Liver (tissue), 9 donors: ENCODE measurements around the gene AKAP12. TPM values are rescaled to one million over a fixed set of nuclear protein-coding genes. Genes with fewer than 3 reads are reported as not detected.

Experiments
- DNase-seq: peaks from one replicate; pipeline ENCODE4 v3.0.0-alpha.2; 2017; ENCODE audit warnings: low spot score
- H3K27ac ChIP-seq, 2 donors: one replicate each; pipeline ENCODE4 v1.7.0; 2013; ENCODE audit warnings: inconsistent platforms in 2 of 2, low read length in 2 of 2, control low read depth in 1 of 2, low read depth in 1 of 2, mild to moderate bottlenecking in 1 of 2
- H3K27me3 ChIP-seq, 4 donors: one replicate each; pipeline versions ENCODE4 v1.6.1 to v1.7.0; 2013; ENCODE audit warnings: low read length in 3 of 4, inconsistent platforms in 1 of 4, mild to moderate bottlenecking in 1 of 4, moderate library complexity in 1 of 4; ENCODE audit not compliant: control insufficient read depth in 4 of 4, insufficient read depth in 4 of 4
- H3K36me3 ChIP-seq, 4 donors: one replicate each; pipeline versions ENCODE4 v1.6.1 to v1.7.0; 2013; ENCODE audit warnings: low read length in 3 of 4, mild to moderate bottlenecking in 3 of 4, low read depth in 1 of 4, moderate library complexity in 1 of 4; ENCODE audit not compliant: control insufficient read depth in 4 of 4, insufficient read depth in 3 of 4
- H3K4me1 ChIP-seq, 4 donors: one replicate each; pipeline versions ENCODE4 v1.6.1 to v1.7.0; 2013; ENCODE audit warnings: low read length in 3 of 4, mild to moderate bottlenecking in 3 of 4, moderate library complexity in 1 of 4; ENCODE audit not compliant: control insufficient read depth in 4 of 4, insufficient read depth in 4 of 4
- H3K4me3 ChIP-seq, 3 donors: one replicate each; pipeline versions ENCODE4 v1.6.1 to v1.7.0; 2013; ENCODE audit warnings: low read length in 3 of 3, control low read depth in 1 of 3, low read depth in 1 of 3, mild to moderate bottlenecking in 1 of 3
- H3K9ac ChIP-seq, 2 donors: one replicate each; pipeline ENCODE4 v1.7.0; 2013; ENCODE audit warnings: low read length in 2 of 2, mild to moderate bottlenecking in 2 of 2, moderate library complexity in 2 of 2, control low read depth in 1 of 2, low read depth in 1 of 2
- H3K9me3 ChIP-seq, 4 donors: one replicate each; pipeline versions ENCODE4 v1.6.1 to v1.7.0; 2013; ENCODE audit warnings: low read length in 3 of 4; ENCODE audit not compliant: control insufficient read depth in 4 of 4
- CTCF ChIP-seq: fragments of 150-350 bp; IDR thresholded peaks from 2 replicates; pipeline ENCODE4 v1.5.1; 2017; ENCODE audit warnings: improper control_type of control experiment, low read depth, low read length; ENCODE audit not compliant: missing input control
- EGR1 ChIP-seq, 2 donors: IDR thresholded peaks; 2 replicates each; pipeline ENCODE4 v1.6.1; 2016 to 2018; ENCODE audit warnings: antibody characterized with exemption in 2 of 2, low read depth in 2 of 2
- GABPA ChIP-seq, 2 donors: IDR thresholded peaks in 1 of 2; conservative IDR thresholded peaks in 1 of 2; 2 replicates each; pipeline ENCODE4 v1.6.1; 2016; ENCODE audit warnings: antibody characterized with exemption in 2 of 2, mild to moderate bottlenecking in 1 of 2, moderate library complexity in 1 of 2
- HNF4A ChIP-seq, 2 donors: conservative IDR thresholded peaks; 2 replicates each; pipeline ENCODE4 v1.6.1; 2016; ENCODE audit warnings: antibody characterized with exemption in 2 of 2, mild to moderate bottlenecking in 2 of 2
- HNF4G ChIP-seq: IDR thresholded peaks from 2 replicates; pipeline ENCODE4 v1.6.1; 2016; ENCODE audit warnings: antibody characterized with exemption
- JUND ChIP-seq, 2 donors: IDR thresholded peaks; 2 replicates each; pipeline ENCODE4 v1.6.1; 2016; ENCODE audit warnings: antibody characterized with exemption in 2 of 2
- NR2F2 ChIP-seq: IDR thresholded peaks from 2 replicates; pipeline ENCODE4 v1.6.1; 2016; ENCODE audit warnings: antibody characterized with exemption
- RXRA ChIP-seq, 2 donors: IDR thresholded peaks; 2 replicates each; pipeline ENCODE4 v1.6.1; 2017 to 2018; ENCODE audit warnings: antibody characterized with exemption in 2 of 2, mild to moderate bottlenecking in 1 of 2
- SP1 ChIP-seq: IDR thresholded peaks from 2 replicates; pipeline ENCODE4 v1.6.1; 2018; ENCODE audit warnings: antibody characterized with exemption, mild to moderate bottlenecking
- TAF1 ChIP-seq: conservative IDR thresholded peaks from 2 replicates; pipeline ENCODE4 v1.6.1; 2016; ENCODE audit warnings: antibody characterized with exemption, mild to moderate bottlenecking
- YY1 ChIP-seq: IDR thresholded peaks from 2 replicates; pipeline ENCODE4 v1.6.1; 2016; ENCODE audit warnings: antibody characterized with exemption, mild to moderate bottlenecking
- WGBS: extraction: QIAGEN DNeasy Blood & Tissue Kit; methylation state at CpG from one replicate; pipeline ENCODE4 v1.1.7; 2013; 5-methylcytosine and 5-hydroxymethylcytosine counted together
- polyA plus RNA-seq, 2 donors: library from polyadenylated mRNA; stranded (reverse) in 1 of 2; unstranded in 1 of 2; fragments of 200-250 nt in 1 of 2; fragments of >200 nt in 1 of 2; fragmentation: Nextera tagmentation in 1 of 2; extraction: Ambion mirVana in 1 of 2; gene quantifications; one replicate each; pipeline versions ENCODE4 v1.2.1 to v1.2.3, GENCODE V29; 2013 to 2015
- total RNA-seq, 2 donors: library from RNA; depleted of rRNA; stranded (reverse); fragments of >200 nt; gene quantifications; one replicate each; pipeline ENCODE4 v1.2.3, GENCODE V29; 2014
- TF ChIP-seq, protein P1 (sequence below): IDR thresholded peaks from 2 replicates; pipeline ENCODE4 v1.6.1; 2016; ENCODE audit warnings: antibody characterized with exemption
- donor health status: healthy.
- donor health status: healthy.
- donor health status: healthy.
- donor health status: healthy.
- donor health status: healthy.

AKAP12 gene
- total and polyA plus RNA-seq, 4 donors = 6.7 to 14.8 (median 8.6) TPM

- H3K4me3 ChIP-seq = no peak overlapping the region
- DNase-seq = no peak
- TF ChIP-seq CTCF (no peak), TAF1 (no peak), EGR1 (IDR thresholded peaks at IDR 0.05; ENCODE audit: low read depth in 2 of 2) (no peak), HNF4A (conservative IDR thresholded peaks at IDR 0.05) (no peak), SP1 (no peak), HNF4G (no peak), GABPA (IDR thresholded peaks at IDR 0.05 in 1 of 2, conservative IDR thresholded peaks at IDR 0.05 in 1 of 2) (no peak), JUND (IDR thresholded peaks at IDR 0.05) (no peak), RXRA (IDR thresholded peaks at IDR 0.05) (no peak), NR2F2 (no peak)
- TF ChIP-seq, protein P1, sequence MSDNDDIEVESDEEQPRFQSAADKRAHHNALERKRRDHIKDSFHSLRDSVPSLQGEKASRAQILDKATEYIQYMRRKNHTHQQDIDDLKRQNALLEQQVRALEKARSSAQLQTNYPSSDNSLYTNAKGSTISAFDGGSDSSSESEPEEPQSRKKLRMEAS = no peak
- H3K27me3 ChIP-seq = no peaks in the 10 kb centered on the region
- no peak overlapping the region for H3K27ac ChIP-seq
- H3K9ac ChIP-seq = no peak overlapping the region
- H3K36me3 ChIP-seq = no peaks in the 10 kb centered on the region
- no peaks in the 10 kb centered on the region for H3K9me3 ChIP-seq
- 88% methylated on average over 3 of the region's 3 CpGs for WGBS
- no peaks in the 10 kb centered on the region for H3K4me1 ChIP-seq
Measured at GRCh38 chr6:151219192-151219591, 20.6 kb upstream of the AKAP12 start.

DNA sequence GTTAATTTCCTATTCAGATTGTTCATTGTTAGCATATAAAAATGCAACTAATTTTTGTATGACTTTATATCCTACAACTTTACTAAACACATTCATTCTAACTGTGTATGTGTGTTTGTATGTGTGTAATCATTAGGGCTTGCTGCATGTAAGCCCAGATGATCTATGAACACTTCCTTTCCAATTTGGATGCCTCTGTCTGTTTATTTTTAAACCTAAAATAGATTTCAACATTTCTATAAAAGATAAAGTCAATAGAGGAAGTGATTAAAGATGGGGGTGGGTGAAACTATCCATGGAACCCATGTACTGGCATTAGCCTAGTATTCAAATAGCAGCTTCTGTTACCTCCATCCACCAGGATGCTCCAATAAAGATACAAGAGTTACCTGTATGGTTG, 15.7 kb upstream of the AKAP12 start:
- no peaks in the 10 kb centered on the region for H3K27me3 ChIP-seq
- H3K4me3 ChIP-seq = no peak overlapping the region
- DNase-seq = no peak
- TF ChIP-seq JUND (IDR thresholded peaks at IDR 0.05) = no peak
- no peak for TF ChIP-seq GABPA (IDR thresholded peaks at IDR 0.05 in 1 of 2, conservative IDR thresholded peaks at IDR 0.05 in 1 of 2)
- H3K9me3 ChIP-seq = no peaks in the 10 kb centered on the region
- H3K36me3 ChIP-seq = no peaks in the 10 kb centered on the region
- H3K9ac ChIP-seq = no peak overlapping the region
- no peaks in the 10 kb centered on the region for H3K4me1 ChIP-seq
- no peak overlapping the region for H3K27ac ChIP-seq

- Histone ChIP-seq H3K9me3 (no peaks in the 10 kb centered on the region), H3K27ac (no peak overlapping the region), H3K27me3 (no peaks in the 10 kb centered on the region), H3K4me3 (no peak overlapping the region), H3K36me3 (no peaks in the 10 kb centered on the region), H3K9ac (no peak overlapping the region), H3K4me1 (no peaks in the 10 kb centered on the region)
- WGBS = 83% methylated on average over 11 of the region's 11 CpGs
- TF ChIP-seq RXRA (IDR thresholded peaks at IDR 0.05) (no peak), JUND (IDR thresholded peaks at IDR 0.05) (no peak), HNF4A (conservative IDR thresholded peaks at IDR 0.05) (no peak), CTCF (no peak), GABPA (IDR thresholded peaks at IDR 0.05 in 1 of 2, conservative IDR thresholded peaks at IDR 0.05 in 1 of 2) (no peak), SP1 (no peak), YY1 (no peak), NR2F2 (no peak)
- DNase-seq = no peak
Measured at GRCh38 chr6:151225919-151226318, 13.8 kb upstream of the AKAP12 start.
